IMR-90 (cell line): Measurements from ENCODE around the gene SEPHS2.

Experiments used
- MAFK ChIP-seq: IDR thresholded peaks from 2 replicates; pipeline ENCODE4 v1.6.1; 2012; ENCODE audit warnings: low read depth, low read length, improper control_type of control experiment
- POLR2A ChIP-seq: IDR thresholded peaks from 2 replicates; pipeline ENCODE4 v1.6.1; 2012; ENCODE audit warnings: mild to moderate bottlenecking, low read depth, low read length
- RAD21 ChIP-seq: IDR thresholded peaks from 2 replicates; pipeline ENCODE4 v1.6.1; 2012; ENCODE audit warnings: low read length, improper control_type of control experiment
- RCOR1 ChIP-seq: IDR thresholded peaks from 2 replicates; pipeline ENCODE4 v1.6.1; 2012; ENCODE audit warnings: mild to moderate bottlenecking, low read length, improper control_type of control experiment; ENCODE audit not compliant: insufficient replicate concordance
- RFX5 ChIP-seq: IDR thresholded peaks from 2 replicates; pipeline ENCODE4 v1.8.0; 2012; ENCODE audit warnings: low read depth, mild to moderate bottlenecking, low read length, moderate library complexity
- USF2 ChIP-seq: fragments of 150-350 bp; IDR thresholded peaks from 2 replicates; pipeline ENCODE4 v1.6.1; 2017; ENCODE audit warnings: mild to moderate bottlenecking, antibody characterized with exemption, low read length, low read depth
- TF ChIP-seq, protein P1 (sequence below): conservative IDR thresholded peaks from 2 replicates; pipeline ENCODE4 v1.5.1; 2012; ENCODE audit warnings: mild to moderate bottlenecking, low read depth, low read length, improper control_type of control experiment

- TF ChIP-seq, protein P1, sequence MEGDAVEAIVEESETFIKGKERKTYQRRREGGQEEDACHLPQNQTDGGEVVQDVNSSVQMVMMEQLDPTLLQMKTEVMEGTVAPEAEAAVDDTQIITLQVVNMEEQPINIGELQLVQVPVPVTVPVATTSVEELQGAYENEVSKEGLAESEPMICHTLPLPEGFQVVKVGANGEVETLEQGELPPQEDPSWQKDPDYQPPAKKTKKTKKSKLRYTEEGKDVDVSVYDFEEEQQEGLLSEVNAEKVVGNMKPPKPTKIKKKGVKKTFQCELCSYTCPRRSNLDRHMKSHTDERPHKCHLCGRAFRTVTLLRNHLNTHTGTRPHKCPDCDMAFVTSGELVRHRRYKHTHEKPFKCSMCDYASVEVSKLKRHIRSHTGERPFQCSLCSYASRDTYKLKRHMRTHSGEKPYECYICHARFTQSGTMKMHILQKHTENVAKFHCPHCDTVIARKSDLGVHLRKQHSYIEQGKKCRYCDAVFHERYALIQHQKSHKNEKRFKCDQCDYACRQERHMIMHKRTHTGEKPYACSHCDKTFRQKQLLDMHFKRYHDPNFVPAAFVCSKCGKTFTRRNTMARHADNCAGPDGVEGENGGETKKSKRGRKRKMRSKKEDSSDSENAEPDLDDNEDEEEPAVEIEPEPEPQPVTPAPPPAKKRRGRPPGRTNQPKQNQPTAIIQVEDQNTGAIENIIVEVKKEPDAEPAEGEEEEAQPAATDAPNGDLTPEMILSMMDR: no peak
- TF ChIP-seq USF2 (no peak), POLR2A (no peak), RCOR1 (no peak), MAFK (no peak), RAD21 (no peak), RFX5 (no peak)
Observed at GRCh38 chr16:30416624-30417528, 28.8 kb downstream of the SEPHS2 start.
